Activated CD4-positive, alpha-beta T cell treated with anti-CD3 and anti-CD28 coated beads, Interleukin-2, amount 10 ng/mL, durations not matched to agents 7 days and 5 days (primary cell): ENCODE results near the gene GRID2. TPM values are rescaled to one million over a fixed set of nuclear protein-coding genes. Genes with fewer than 3 reads are reported as not detected.

Source experiments
- CTCF ChIA-PET: fragments of 350-600 bp; sonication (Branson Sonifier 250); formaldehyde crosslinking; loops from one replicate; lab custom pipeline; 2021; ENCODE audit warnings: antibody characterized with exemption; lab: Charles Lee
- POLR2A ChIA-PET: fragments of 350-600 bp; sonication (Branson Sonifier 250); formaldehyde crosslinking; loops from one replicate; lab custom pipeline; 2021; ENCODE audit warnings: antibody characterized with exemption; lab: Charles Lee
- DNase-seq: peaks from one replicate; pipeline ENCODE4 v3.0.0-alpha.2; 2020
- H3K27ac Mint-ChIP-seq: one replicate; pipeline ENCODE4 v1.8.0; 2021; ENCODE audit warnings: mild to moderate bottlenecking, moderate library complexity, mixed read lengths
- H3K27me3 Mint-ChIP-seq: one replicate; pipeline ENCODE4 v1.8.0; 2021; ENCODE audit warnings: mixed read lengths
- H3K36me3 Mint-ChIP-seq: one replicate; pipeline ENCODE4 v1.8.0; 2021; ENCODE audit warnings: low read depth, mixed read lengths
- H3K4me1 Mint-ChIP-seq: one replicate; pipeline ENCODE4 v1.8.0; 2021; ENCODE audit warnings: mixed read lengths
- H3K4me3 Mint-ChIP-seq: one replicate; pipeline ENCODE4 v1.8.0; 2021; ENCODE audit warnings: mild to moderate bottlenecking, moderate library complexity, mixed read lengths
- H3K9me3 Mint-ChIP-seq: one replicate; pipeline ENCODE4 v1.8.0; 2021; ENCODE audit warnings: mixed read lengths
- total RNA-seq, 2 experiments: library from RNA; stranded (reverse); gene quantifications; one replicate each; pipeline ENCODE4 v1.2.3, GENCODE V29; 2021

Gene GRID2
- total RNA-seq, 2 experiments from 2014 or later: not detected

GRCh38 chr4:92522356-92522755, 218.6 kb downstream of the GRID2 start:
- CTCF ChIA-PET: no interaction called here
- no peak overlapping the region for H3K4me3 Mint-ChIP-seq
- H3K27ac Mint-ChIP-seq: no peak overlapping the region
- POLR2A ChIA-PET: no interaction called here
- no peaks in the 10 kb centered on the region for H3K4me1 Mint-ChIP-seq
- H3K9me3 Mint-ChIP-seq: no peaks in the 10 kb centered on the region
- no peaks in the 10 kb centered on the region for H3K27me3 Mint-ChIP-seq
- no peaks in the 10 kb centered on the region for H3K36me3 Mint-ChIP-seq
- DNase-seq: no peak

- ChIA-PET POLR2A (no interaction called here), CTCF (no interaction called here)
- Mint-ChIP-seq H3K36me3 (no peaks in the 10 kb centered on the region), H3K27ac (no peak overlapping the region), H3K4me1 (no peaks in the 10 kb centered on the region), H3K27me3 (no peaks in the 10 kb centered on the region), H3K9me3 (no peaks in the 10 kb centered on the region), H3K4me3 (no peak overlapping the region)
- DNase-seq: no peak
These were observed 220.4 kb downstream of the GRID2 start for GRCh38 chr4:92524131-92524530.

- DNase-seq: no peak
- ChIA-PET CTCF (no interaction called here), POLR2A (no interaction called here)
- H3K27me3 Mint-ChIP-seq: no peaks in the 10 kb centered on the region
- H3K4me3 Mint-ChIP-seq: no peak overlapping the region
- H3K4me1 Mint-ChIP-seq: no peaks in the 10 kb centered on the region
- H3K27ac Mint-ChIP-seq: no peak overlapping the region
- no peaks in the 10 kb centered on the region for H3K9me3 Mint-ChIP-seq
- no peaks in the 10 kb centered on the region for H3K36me3 Mint-ChIP-seq
These were observed 224.8 kb downstream of the GRID2 start for GRCh38 chr4:92528541-92528940.

- Mint-ChIP-seq H3K4me3 (no peak overlapping the region), H3K27ac (no peak overlapping the region), H3K4me1 (no peaks in the 10 kb centered on the region), H3K9me3 (no peaks in the 10 kb centered on the region), H3K27me3 (no peaks in the 10 kb centered on the region), H3K36me3 (no peaks in the 10 kb centered on the region)
- ChIA-PET POLR2A (no interaction called here), CTCF (no interaction called here)
- no peak for DNase-seq
These were observed 225.7 kb downstream of the GRID2 start for GRCh38 chr4:92529510-92529909.

GRCh38 chr4:92535599-92535998, 231.8 kb downstream of the GRID2 start:
- POLR2A ChIA-PET: no interaction called here

GRCh38 chr4:92551616-92552015, 247.8 kb downstream of the GRID2 start:
- no peak overlapping the region for H3K4me3 Mint-ChIP-seq
- H3K36me3 Mint-ChIP-seq: no peaks in the 10 kb centered on the region
- CTCF ChIA-PET: interaction anchor here (0.6 kb wide), 1 partner anchor 155 kb away, joined by 3 read pairs; no protein-coding TSS in a partner anchor

More at GRCh38 chr4:92535599-92535998, 231.8 kb downstream of the GRID2 start:
- no peak overlapping the region for H3K4me3 Mint-ChIP-seq
- CTCF ChIA-PET: interaction anchor here (0.5 kb wide), 1 partner anchor 42 kb away, joined by 4 read pairs; no protein-coding TSS in a partner anchor
- no peaks in the 10 kb centered on the region for H3K36me3 Mint-ChIP-seq
- no peaks in the 10 kb centered on the region for H3K4me1 Mint-ChIP-seq
- H3K9me3 Mint-ChIP-seq: no peaks in the 10 kb centered on the region
- no peak overlapping the region for H3K27ac Mint-ChIP-seq
- H3K27me3 Mint-ChIP-seq: no peaks in the 10 kb centered on the region
- DNase-seq: no peak

GRCh38 chr4:92566269-92566668, 262.5 kb downstream of the GRID2 start:
- ChIA-PET POLR2A (no interaction called here), CTCF (no interaction called here)
- Mint-ChIP-seq H3K27me3 (no peaks in the 10 kb centered on the region), H3K9me3 (peaks cover 4% of the 10 kb centered on the region), H3K4me1 (no peaks in the 10 kb centered on the region), H3K36me3 (no peaks in the 10 kb centered on the region), H3K27ac (no peak overlapping the region), H3K4me3 (no peak overlapping the region)
- no peak for DNase-seq

More at GRCh38 chr4:92551616-92552015, 247.8 kb downstream of the GRID2 start:
- H3K27me3 Mint-ChIP-seq: no peaks in the 10 kb centered on the region
- no peak for DNase-seq
- no peak overlapping the region for H3K27ac Mint-ChIP-seq
- POLR2A ChIA-PET: no interaction called here
- no peaks in the 10 kb centered on the region for H3K9me3 Mint-ChIP-seq
- no peaks in the 10 kb centered on the region for H3K4me1 Mint-ChIP-seq

GRCh38 chr4:92580816-92581215, 277.1 kb downstream of the GRID2 start:
- no peaks in the 10 kb centered on the region for H3K9me3 Mint-ChIP-seq
- ChIA-PET CTCF (interaction anchor here (0.6 to 0.7 kb wide), 2 partner anchors 35 to 1010 kb away, joined by 4 to 6 read pairs; no protein-coding TSS in a partner anchor), POLR2A (no interaction called here)
- no peak for DNase-seq
- no peaks in the 10 kb centered on the region for H3K27me3 Mint-ChIP-seq
- H3K36me3 Mint-ChIP-seq: no peaks in the 10 kb centered on the region
- no peak overlapping the region for H3K27ac Mint-ChIP-seq
- no peaks in the 10 kb centered on the region for H3K4me1 Mint-ChIP-seq
- no peak overlapping the region for H3K4me3 Mint-ChIP-seq

- H3K4me3 Mint-ChIP-seq: no peak overlapping the region
- ChIA-PET POLR2A (no interaction called here), CTCF (no interaction called here)
- H3K9me3 Mint-ChIP-seq: peaks cover 8% of the 10 kb centered on the region
- H3K27ac Mint-ChIP-seq: no peak overlapping the region
- no peaks in the 10 kb centered on the region for H3K27me3 Mint-ChIP-seq
- no peaks in the 10 kb centered on the region for H3K4me1 Mint-ChIP-seq
- DNase-seq: no peak
- no peaks in the 10 kb centered on the region for H3K36me3 Mint-ChIP-seq
These were observed 295.3 kb downstream of the GRID2 start for GRCh38 chr4:92599044-92599443.

GRCh38 chr4:92600638-92601037, 296.9 kb downstream of the GRID2 start:
- no peak for DNase-seq
- H3K27me3 Mint-ChIP-seq: no peaks in the 10 kb centered on the region
- POLR2A ChIA-PET: no interaction called here
- CTCF ChIA-PET: no interaction called here
- H3K27ac Mint-ChIP-seq: no peak overlapping the region
- peaks cover 8% of the 10 kb centered on the region for H3K9me3 Mint-ChIP-seq
- no peaks in the 10 kb centered on the region for H3K4me1 Mint-ChIP-seq
- H3K36me3 Mint-ChIP-seq: no peaks in the 10 kb centered on the region
- H3K4me3 Mint-ChIP-seq: no peak overlapping the region

- Mint-ChIP-seq H3K27me3 (no peaks in the 10 kb centered on the region), H3K4me1 (no peaks in the 10 kb centered on the region), H3K4me3 (no peak overlapping the region), H3K36me3 (no peaks in the 10 kb centered on the region), H3K27ac (no peak overlapping the region), H3K9me3 (peaks cover 6% of the 10 kb centered on the region)
- POLR2A ChIA-PET: no interaction called here
- CTCF ChIA-PET: no interaction called here
- no peak for DNase-seq
These were observed 302.5 kb downstream of the GRID2 start for GRCh38 chr4:92606227-92606626.

- H3K9me3 Mint-ChIP-seq: no peaks in the 10 kb centered on the region
- DNase-seq: no peak
- ChIA-PET CTCF (interaction anchor here (0.5 kb wide), 1 partner anchor 34 kb away, joined by 4 read pairs; no protein-coding TSS in a partner anchor), POLR2A (no interaction called here)
- no peaks in the 10 kb centered on the region for H3K27me3 Mint-ChIP-seq
- H3K36me3 Mint-ChIP-seq: no peaks in the 10 kb centered on the region
- no peak overlapping the region for H3K27ac Mint-ChIP-seq
- H3K4me1 Mint-ChIP-seq: no peaks in the 10 kb centered on the region
- no peak overlapping the region for H3K4me3 Mint-ChIP-seq
These were observed 311.3 kb downstream of the GRID2 start for GRCh38 chr4:92615049-92615448.

- Mint-ChIP-seq H3K27me3 (no peaks in the 10 kb centered on the region), H3K9me3 (no peaks in the 10 kb centered on the region), H3K27ac (no peak overlapping the region), H3K4me3 (no peak overlapping the region), H3K4me1 (no peaks in the 10 kb centered on the region), H3K36me3 (no peaks in the 10 kb centered on the region)
- POLR2A ChIA-PET: no interaction called here
- CTCF ChIA-PET: no interaction called here
- DNase-seq: no peak
These were observed 315.2 kb downstream of the GRID2 start for GRCh38 chr4:92618968-92619367.

- Mint-ChIP-seq H3K4me1 (no peaks in the 10 kb centered on the region), H3K27ac (no peak overlapping the region), H3K36me3 (no peaks in the 10 kb centered on the region), H3K4me3 (no peak overlapping the region), H3K27me3 (no peaks in the 10 kb centered on the region), H3K9me3 (no peaks in the 10 kb centered on the region)
- CTCF ChIA-PET: no interaction called here
- POLR2A ChIA-PET: no interaction called here
- DNase-seq: no peak
These were observed 325.5 kb downstream of the GRID2 start for GRCh38 chr4:92629302-92629701.
